CD1c-positive myeloid dendritic cell (primary cell): ENCODE data around the gene DQX1.
A peak's percentile ranks its signal among the peaks of the same experiment; 100 is the strongest.
"Not testable (repeated sequence)": the region's sequence is repeated elsewhere in the genome, so short reads cannot be mapped to it uniquely, and the experiment has no call there.

Source experiments
- DNase-seq: peaks from one replicate; pipeline ENCODE4 v3.0.0-alpha.2; 2016; ENCODE audit errors: extremely low spot score

The DQX1 gene

GRCh38 chr2:74493546-74493945 is 32.5 kb downstream of the DQX1 start:
- DNase-seq = no peak

- no peak for DNase-seq
These were observed 34.1 kb downstream of the DQX1 start for GRCh38 chr2:74491648-74492544.

GRCh38 chr2:74489906-74490305 is 36.1 kb downstream of the DQX1 start:
- no peak for DNase-seq

- DNase-seq = no peak
These were observed 37.2 kb downstream of the DQX1 start for GRCh38 chr2:74488643-74489481.

GRCh38 chr2:74486141-74486540 is 39.9 kb downstream of the DQX1 start:
- DNase-seq = no peak

GRCh38 chr2:74483675-74484164 is 42.3 kb downstream of the DQX1 start:
- DNase-seq = not testable (repeated sequence)

- DNase-seq = peak; percentile 97
These were observed 43.0 kb downstream of the DQX1 start, which contains the start of the genes CCDC142 and TTC31 for GRCh38 chr2:74482801-74483674. TSS of gene CCDC142 (minus strand) at chr2:74482998. CDS start at chr2:74482837, 161 bp downstream. TSS of gene TTC31 (plus strand) at chr2:74483081. CDS start at chr2:74483096, 15 bp downstream.

- peak; percentile 66 for DNase-seq
These were observed 43.9 kb downstream of the DQX1 start for GRCh38 chr2:74481961-74482800.

- peak; percentile 72 for DNase-seq
These were observed 44.6 kb downstream of the DQX1 start for GRCh38 chr2:74481431-74481830.

GRCh38 chr2:74474899-74475298 is 51.1 kb downstream of the DQX1 start:
- no peak for DNase-seq

GRCh38 chr2:74474481-74474880 is 51.5 kb downstream of the DQX1 start:
- no peak for DNase-seq

- DNase-seq = no peak
These were observed 53.1 kb downstream of the DQX1 start for GRCh38 chr2:74472945-74473258.

GRCh38 chr2:74472086-74472944 is 53.7 kb downstream of the DQX1 start, which contains the start of gene MRPL53:
TSS of gene MRPL53 (minus strand) at chr2:74472680. CDS start at chr2:74472660, 20 bp downstream.
- peak; percentile 96 for DNase-seq

GRCh38 chr2:74471332-74472065 is 54.5 kb downstream of the DQX1 start:
- DNase-seq = no peak

GRCh38 chr2:74470742-74471141 is 55.3 kb downstream of the DQX1 start:
- not testable (repeated sequence) for DNase-seq
